Stimulated activated CD4-positive, alpha-beta T cell treated with anti-CD3 and anti-CD28 coated beads, Interleukin-4, amount 100 ng/mL, for 4 hours (primary cell): ENCODE results near the gene SLC5A2.
"Not testable (repeated sequence)": the region's sequence is repeated elsewhere in the genome, so short reads cannot be mapped to it uniquely, and the experiment has no call there.

Experiments used
- DNase-seq, 2 experiments: peaks; one replicate each; pipeline ENCODE4 v3.0.0-alpha.2; 2020

The SLC5A2 gene

GRCh38 chr16:31501226-31501965 lies 18.5 kb downstream of the SLC5A2 start:
- no peak for DNase-seq

DNA sequence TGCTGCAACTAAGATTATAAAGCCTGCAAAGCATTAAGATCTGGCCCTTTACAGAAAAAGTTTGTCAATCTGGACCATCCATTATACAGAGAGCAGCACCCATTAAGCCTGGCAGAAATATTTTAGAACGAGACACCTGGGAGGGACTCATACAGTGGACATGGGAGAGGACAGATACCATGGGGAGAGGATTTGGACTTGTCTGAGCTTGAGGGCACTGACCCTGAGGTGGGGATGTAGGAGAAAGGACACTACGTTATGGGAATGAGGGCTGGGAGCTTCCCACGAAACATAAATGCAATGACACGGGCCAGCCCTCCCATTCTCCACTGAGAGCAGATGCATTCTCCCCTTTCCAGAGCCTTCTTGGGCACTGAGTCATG lies 19.0 kb downstream of the SLC5A2 start:
- no peak for DNase-seq

DNA sequence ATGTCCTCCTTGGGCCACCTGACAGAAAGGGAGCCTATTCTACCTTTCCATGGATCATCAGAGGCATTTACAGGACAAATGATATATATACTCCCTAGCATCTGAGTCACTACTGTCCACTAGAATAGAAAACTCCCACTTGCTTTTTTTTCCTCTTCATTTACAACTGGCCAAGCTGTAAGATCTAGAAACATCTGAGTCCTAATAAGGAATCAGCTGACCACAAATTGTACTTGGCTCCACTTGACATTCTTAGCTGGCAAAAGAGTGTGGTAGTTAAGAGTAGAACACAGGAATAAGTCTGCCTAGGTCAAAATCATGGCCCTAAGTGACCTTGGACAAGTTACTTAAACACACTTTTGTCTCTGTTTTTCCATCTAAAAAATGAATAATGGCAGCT lies 20.1 kb downstream of the SLC5A2 start:
- no peak for DNase-seq

- DNase-seq, result not testable (repeated sequence)
Observed at GRCh38 chr16:31503555-31503954, 20.6 kb downstream of the SLC5A2 start.

DNA sequence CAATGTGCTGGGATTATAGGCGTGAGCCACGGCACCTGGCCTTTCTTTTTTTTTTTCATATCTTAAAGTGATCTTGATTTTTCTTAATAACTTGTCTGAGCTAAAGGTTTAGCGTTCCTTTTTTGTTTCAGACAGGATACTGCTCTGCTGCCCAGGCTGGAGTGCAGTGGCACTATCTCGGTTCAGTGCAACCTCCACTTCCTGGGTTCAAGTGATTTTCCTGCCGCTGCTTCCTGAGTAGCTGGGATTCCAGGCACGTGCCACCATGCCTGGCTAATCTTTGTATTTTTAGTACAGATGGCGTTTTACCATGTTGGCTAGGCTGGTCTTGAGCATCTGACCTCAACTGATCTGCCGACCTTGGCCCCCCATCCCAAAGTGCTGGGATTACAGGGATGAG lies 21.2 kb downstream of the SLC5A2 start:
- no peak for DNase-seq

GRCh38 chr16:31505483-31505882 lies 22.6 kb downstream of the SLC5A2 start:
- DNase-seq, result no peak

GRCh38 chr16:31507617-31507928 lies 24.6 kb downstream of the SLC5A2 start:
- no peak for DNase-seq

- DNase-seq, result peak; percentile 78 to 84
Observed at GRCh38 chr16:31507929-31508705, 25.2 kb downstream of the SLC5A2 start, which contains the start of gene RUSF1. Gene RUSF1 (minus strand): TSS chr16:31508391. CDS start chr16:31508373, 18 bp downstream.

GRCh38 chr16:31508706-31509195 lies 25.8 kb downstream of the SLC5A2 start:
- DNase-seq, result no peak

DNA sequence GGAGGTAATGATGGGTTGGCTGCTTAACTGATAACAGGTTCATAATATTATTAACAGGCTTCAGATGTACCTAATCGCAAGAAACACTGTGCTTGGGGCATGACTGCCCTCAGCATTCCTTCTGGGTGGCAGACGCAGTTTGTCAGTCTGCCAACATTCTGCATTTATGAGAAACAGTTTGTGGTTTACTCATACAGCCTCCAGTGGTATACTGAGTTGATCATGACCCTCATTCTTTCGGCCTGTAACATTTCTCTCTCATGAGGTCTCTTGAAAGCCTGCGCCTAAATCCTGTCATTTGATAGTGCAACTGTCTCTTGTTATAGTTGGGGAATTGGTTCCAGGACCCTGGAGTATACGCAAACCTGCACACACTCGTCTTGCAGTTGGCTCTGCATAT lies 30.2 kb downstream of the SLC5A2 start:
- DNase-seq, result no peak

- DNase-seq, result no peak
Observed at GRCh38 chr16:31513884-31514283, 31.0 kb downstream of the SLC5A2 start.

GRCh38 chr16:31517800-31518402 lies 35.0 kb downstream of the SLC5A2 start:
- no peak for DNase-seq

DNA sequence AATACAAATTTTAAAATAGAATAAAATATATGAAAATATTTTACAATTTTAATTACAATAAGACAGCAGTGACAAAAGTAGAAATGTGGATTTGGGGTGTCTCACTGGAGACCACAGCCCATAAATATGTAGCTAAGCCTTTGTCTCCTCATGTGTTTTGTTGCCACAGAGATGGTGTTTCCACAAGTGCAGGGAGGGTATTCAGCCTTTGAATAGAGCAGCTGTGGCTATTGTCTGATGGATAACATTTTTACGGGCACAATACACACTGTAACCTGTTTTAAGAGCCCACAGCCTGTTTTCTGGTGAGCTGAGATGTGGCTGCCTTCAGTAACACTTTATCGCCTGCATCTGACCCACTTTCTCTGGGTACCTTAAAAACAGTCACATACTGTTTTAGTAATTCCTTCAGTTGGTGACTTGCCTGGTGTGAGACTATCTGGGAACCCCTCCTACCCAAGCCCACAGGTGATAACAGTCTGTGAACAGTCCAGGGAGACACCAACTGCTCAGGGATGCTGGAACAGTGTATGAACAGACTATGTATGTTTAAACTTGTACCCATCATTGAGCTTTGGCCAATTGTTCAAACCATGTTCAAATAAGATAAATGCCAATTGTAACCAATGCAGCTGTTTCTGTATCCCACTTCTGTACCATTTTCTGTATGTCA lies 37.0 kb downstream of the SLC5A2 start:
- DNase-seq, result no peak

DNA sequence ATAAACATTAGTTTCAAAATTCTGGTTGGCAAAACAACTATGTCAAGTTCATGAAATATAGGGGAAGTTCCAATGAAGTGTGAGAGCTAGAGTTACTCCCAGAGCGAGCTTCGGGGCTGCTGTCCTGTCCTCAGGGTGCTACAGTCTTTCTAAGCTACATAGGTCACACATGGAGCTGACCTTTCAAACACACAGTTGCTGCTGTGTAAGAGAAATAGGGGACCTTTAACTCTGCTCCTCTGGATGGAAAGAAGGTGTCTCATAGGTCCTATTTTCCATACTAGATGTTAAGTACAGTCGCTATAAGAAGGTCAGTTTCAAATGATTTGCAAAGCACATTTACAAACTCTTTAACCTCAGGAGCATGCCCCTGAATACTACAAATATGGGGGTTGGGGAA lies 38.4 kb downstream of the SLC5A2 start:
- no peak for DNase-seq

GRCh38 chr16:31522071-31522470 lies 39.1 kb downstream of the SLC5A2 start:
- DNase-seq, result no peak

GRCh38 chr16:31523768-31524167 lies 40.8 kb downstream of the SLC5A2 start:
- DNase-seq, result not testable (repeated sequence)

- DNase-seq, result no peak
Observed at GRCh38 chr16:31525113-31525512, 42.2 kb downstream of the SLC5A2 start.

- no peak for DNase-seq
Observed at GRCh38 chr16:31527734-31528274, 44.9 kb downstream of the SLC5A2 start, which contains the start of gene AHSP. Gene AHSP (plus strand): TSS chr16:31527900. CDS start chr16:31528140, 240 bp downstream.

DNA sequence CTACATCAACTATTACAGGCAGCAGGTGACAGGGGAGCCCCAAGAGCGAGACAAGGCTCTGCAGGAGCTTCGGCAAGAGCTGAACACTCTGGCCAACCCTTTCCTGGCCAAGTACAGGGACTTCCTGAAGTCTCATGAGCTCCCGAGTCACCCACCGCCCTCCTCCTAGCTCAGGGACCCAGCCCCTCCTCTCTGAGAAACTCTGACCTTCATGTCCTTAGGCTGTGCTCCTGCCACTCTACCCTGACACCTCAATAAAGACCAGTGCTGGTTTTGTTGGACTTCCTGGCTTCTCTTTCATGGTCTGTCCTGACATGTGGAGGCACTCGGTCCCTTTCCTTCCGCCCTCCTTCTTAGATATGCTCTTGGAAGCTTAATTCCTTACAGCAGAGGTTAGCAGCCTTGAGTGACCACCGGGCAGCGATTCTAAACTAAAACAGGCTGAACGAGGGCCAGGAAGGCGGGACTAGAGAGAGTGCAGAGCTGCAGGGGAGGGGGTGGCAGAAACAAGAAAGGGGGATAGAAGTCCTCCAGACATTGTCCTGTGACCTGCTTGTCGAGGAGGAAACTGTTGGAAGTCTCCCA lies 45.7 kb downstream of the SLC5A2 start:
- DNase-seq, result no peak

- peak in 1 of 2 experiments; percentile 43 for DNase-seq
Observed at GRCh38 chr16:31529108-31529936, 46.4 kb downstream of the SLC5A2 start.

- no peak for DNase-seq
Observed at GRCh38 chr16:31529937-31530312, 47.0 kb downstream of the SLC5A2 start.

DNA sequence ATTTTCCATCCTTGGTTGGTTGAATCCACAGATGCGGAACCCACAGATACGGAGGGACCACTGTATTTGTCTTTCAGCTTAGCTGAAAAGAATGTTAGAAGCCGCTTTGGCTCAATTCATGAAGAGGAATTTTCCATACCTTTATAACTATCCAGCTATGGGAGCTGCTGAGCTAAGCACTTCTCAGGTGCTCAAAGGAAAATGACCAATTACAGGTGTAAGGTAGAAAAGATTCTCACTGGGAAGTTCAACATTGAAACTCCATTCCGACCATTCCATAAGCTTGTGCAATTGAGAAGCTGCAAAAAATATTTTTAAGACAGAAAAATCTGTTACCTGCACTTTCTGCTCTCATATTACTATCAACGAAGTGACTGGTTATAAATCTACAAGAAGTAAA lies 47.5 kb downstream of the SLC5A2 start:
- DNase-seq, result no peak
